Sigmoid colon (tissue), 7 donors: ENCODE results near the gene GNLY. TPM values are rescaled to one million over a fixed set of nuclear protein-coding genes. Genes with fewer than 3 reads are reported as not detected.

Experiments
- DNase-seq: peaks from one replicate; pipeline ENCODE4 v3.0.0-alpha.2; 2019
- H3K27ac ChIP-seq, 4 donors: fragments of 200-600 bp; sonication (generic); one replicate each; pipeline ENCODE4 v1.5.1; 2016 to 2019; ENCODE audit warnings: mild to moderate bottlenecking in 1 of 4
- H3K27me3 ChIP-seq, 3 donors: fragments of 200-600 bp; sonication (generic); one replicate each; pipeline ENCODE4 v1.5.1; 2019; ENCODE audit warnings: mild to moderate bottlenecking in 1 of 3
- H3K36me3 ChIP-seq, 4 donors: fragments of 200-600 bp; sonication (generic); one replicate each; pipeline ENCODE4 v1.5.1; 2016 to 2019
- H3K4me1 ChIP-seq, 4 donors: fragments of 200-600 bp; sonication (generic); one replicate each; pipeline ENCODE4 v1.5.1; 2017 to 2019
- H3K4me3 ChIP-seq, 4 donors: fragments of 200-600 bp; sonication (generic); one replicate each; pipeline ENCODE4 v1.5.1; 2017 to 2019; ENCODE audit warnings: mild to moderate bottlenecking in 2 of 4, moderate library complexity in 1 of 4
- H3K9me3 ChIP-seq, 4 donors: fragments of 200-600 bp in 3 of 4; sonication (generic) in 3 of 4; one replicate each; pipeline versions ENCODE4 v1.5.1 to v1.6.1; 2013 to 2019
- CTCF ChIP-seq, 4 experiments: fragments of 450-650 bp in 3 of 4; fragments of 200-600 bp in 1 of 4; IDR thresholded peaks; one replicate each; pipeline ENCODE4 v1.5.1; 2016 to 2019; ENCODE audit warnings: antibody characterized with exemption in 4 of 4, mild to moderate bottlenecking in 3 of 4, moderate library complexity in 2 of 4
- EP300 ChIP-seq, 4 donors: sonication (generic); formaldehyde crosslinking; IDR thresholded peaks; one replicate each; pipeline ENCODE4 v1.6.1; 2017; ENCODE audit warnings: antibody characterized with exemption in 4 of 4
- POLR2A ChIP-seq, 2 donors: fragments of 450-650 bp; IDR thresholded peaks; one replicate each; pipeline ENCODE4 v1.6.1; 2016; ENCODE audit warnings: antibody characterized with exemption in 2 of 2, mild to moderate bottlenecking in 2 of 2, moderate library complexity in 2 of 2
- POLR2AphosphoS5 ChIP-seq, 4 donors: sonication (generic); formaldehyde crosslinking; IDR thresholded peaks; one replicate each; pipeline ENCODE4 v1.6.1; 2017; ENCODE audit warnings: antibody characterized with exemption in 4 of 4
- WGBS, 2 donors: extraction: QIAGEN DNeasy Blood & Tissue Kit; methylation state at CpG; one replicate each; pipeline ENCODE4 v1.1.7; 2013; 5-methylcytosine and 5-hydroxymethylcytosine counted together
- intact Hi-C: fragments of 100-400 bp; cut with DNase I; formaldehyde crosslinking; loops from one replicate; pipeline ENCODE4 v1.15.1; 2023
- polyA plus RNA-seq, 3 donors: library from polyadenylated mRNA; stranded (reverse); fragments of 200-250 nt; gene quantifications; one replicate each; pipeline ENCODE4 v1.2.3, GENCODE V29; 2013
- total RNA-seq, 4 donors: library from RNA; depleted of rRNA; stranded (reverse); fragments of >200 nt; gene quantifications; one replicate each; pipeline ENCODE4 v1.1.0, GENCODE V29; 2016
- donor health status: healthy with polysubstance abuse.
- donor health status: Bipolar disorder and iron deficiency.
- donor health status: healthy.

The GNLY gene
- total and polyA plus RNA-seq, 7 donors = 1.6 to 13.9 (median 3.3) TPM; not detected in 3

GRCh38 chr2:85737961-85738360 lies 43.8 kb downstream of the GNLY start:
- peaks cover 0 to 67% (median 58%) of the 10 kb centered on the region in 4 donors for H3K4me1 ChIP-seq
- TF ChIP-seq EP300 (IDR thresholded peaks at IDR 0.05) (no peak), CTCF (IDR thresholded peaks at IDR 0.05) (no peak), POLR2A (IDR thresholded peaks at IDR 0.05) (no peak), POLR2AphosphoS5 (IDR thresholded peaks at IDR 0.05) (peak in 1 of 4 donors; percentile 3)
- H3K27me3 ChIP-seq = no peaks in the 10 kb centered on the region
- intact Hi-C loops = loop anchor here (5.0 to 10.0 kb wide), 2 partner anchors 34 to 147 kb away; partner anchors contain the start of gene ST3GAL5
- H3K27ac ChIP-seq = peak overlapping the region; percentile 70 to 86 (median 82)
- H3K9me3 ChIP-seq = no peaks in the 10 kb centered on the region
- H3K36me3 ChIP-seq = no peaks in the 10 kb centered on the region
- H3K4me3 ChIP-seq = no peak overlapping the region
- WGBS, 2 donors = 84 to 86% methylated on average over 4 of the region's 4 CpGs
- DNase-seq = peak; percentile 80

GRCh38 chr2:85740193-85740592 lies 46.0 kb downstream of the GNLY start:
- WGBS, 2 donors = 87 to 93% methylated on average over 4 of the region's 4 CpGs
- Histone ChIP-seq H3K27ac (peak overlapping the region; percentile 77 to 91 (median 85)), H3K4me1 (peaks cover 0 to 76% (median 69%) of the 10 kb centered on the region in 4 donors), H3K9me3 (no peaks in the 10 kb centered on the region), H3K36me3 (no peaks in the 10 kb centered on the region), H3K4me3 (no peak overlapping the region), H3K27me3 (no peaks in the 10 kb centered on the region)
- DNase-seq = no peak
- intact Hi-C loops = no loop called here
- TF ChIP-seq EP300 (IDR thresholded peaks at IDR 0.05) (no peak), POLR2A (IDR thresholded peaks at IDR 0.05) (no peak), CTCF (IDR thresholded peaks at IDR 0.05) (no peak), POLR2AphosphoS5 (IDR thresholded peaks at IDR 0.05) (no peak)

- intact Hi-C loops = no loop called here
- Histone ChIP-seq H3K36me3 (no peaks in the 10 kb centered on the region), H3K27ac (peak overlapping the region; percentile 77 to 91 (median 85)), H3K4me1 (peaks cover 0 to 76% (median 74%) of the 10 kb centered on the region in 4 donors), H3K27me3 (no peaks in the 10 kb centered on the region), H3K9me3 (no peaks in the 10 kb centered on the region), H3K4me3 (no peak overlapping the region)
- DNase-seq = no peak
- TF ChIP-seq POLR2AphosphoS5 (IDR thresholded peaks at IDR 0.05) = no peak
- WGBS, 2 donors = 87 to 89% methylated on average over 9 of the region's 9 CpGs
Measured at GRCh38 chr2:85741211-85741832, 47.2 kb downstream of the GNLY start.

GRCh38 chr2:85741833-85742455 lies 47.8 kb downstream of the GNLY start:
- H3K36me3 ChIP-seq = no peaks in the 10 kb centered on the region
- H3K27ac ChIP-seq = peak overlapping the region; percentile 77 to 91 (median 85)
- 13 to 47% methylated on average over 19 of the region's 19 CpGs for WGBS, 2 donors
- no peaks in the 10 kb centered on the region for H3K27me3 ChIP-seq
- peak; percentile 47 to 76 (median 68) for TF ChIP-seq POLR2AphosphoS5 (IDR thresholded peaks at IDR 0.05)
- no peak for TF ChIP-seq EP300 (IDR thresholded peaks at IDR 0.05)
- no peaks in the 10 kb centered on the region for H3K9me3 ChIP-seq
- no peak overlapping the region for H3K4me3 ChIP-seq
- intact Hi-C loops = no loop called here
- DNase-seq = peak; percentile 90
- H3K4me1 ChIP-seq = peaks cover 0 to 72% (median 68%) of the 10 kb centered on the region in 4 donors

- Histone ChIP-seq H3K4me1 (peaks cover 0 to 65% (median 58%) of the 10 kb centered on the region in 4 donors), H3K4me3 (no peak overlapping the region), H3K27me3 (no peaks in the 10 kb centered on the region), H3K36me3 (no peaks in the 10 kb centered on the region), H3K27ac (peak overlapping the region; percentile 77 to 91 (median 85)), H3K9me3 (no peaks in the 10 kb centered on the region)
- DNase-seq = no peak
- WGBS, 2 donors = 58 to 74% methylated on average over 10 of the region's 10 CpGs
- intact Hi-C loops = no loop called here
- TF ChIP-seq POLR2A (IDR thresholded peaks at IDR 0.05) (no peak), CTCF (IDR thresholded peaks at IDR 0.05) (no peak), EP300 (IDR thresholded peaks at IDR 0.05) (no peak), POLR2AphosphoS5 (IDR thresholded peaks at IDR 0.05) (no peak)
Measured at GRCh38 chr2:85743304-85743978, 49.3 kb downstream of the GNLY start.
